SHP77 treated with DMSO at 0.1 percent for 48 hours (cell line): ENCODE measurements around the gene SIK3.

Source experiments
- DNase-seq: peaks from one replicate; lab custom pipeline; 2025; lab: John Stamatoyannopoulos, UW

Gene SIK3

DNA sequence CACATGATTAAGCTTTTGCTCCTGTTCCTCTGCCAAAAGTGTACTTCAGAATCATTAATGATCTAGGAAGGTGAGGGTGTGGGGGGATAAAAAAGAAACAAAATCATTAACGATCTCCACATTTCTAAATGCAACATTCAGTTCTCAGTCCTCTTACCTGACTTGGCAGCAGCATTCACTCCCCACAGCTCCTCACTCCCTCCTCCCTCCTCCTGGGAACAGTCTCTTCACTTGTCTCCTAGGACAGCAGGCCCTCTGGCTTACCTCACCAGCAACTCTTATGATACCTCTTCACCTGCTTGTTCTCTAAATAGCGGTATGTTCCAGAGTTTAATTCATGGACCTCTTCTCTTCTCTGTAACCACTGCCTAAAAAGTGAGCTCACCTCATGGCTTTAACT, 204.3 kb downstream of the SIK3 start:
- DNase-seq = no peak

DNA sequence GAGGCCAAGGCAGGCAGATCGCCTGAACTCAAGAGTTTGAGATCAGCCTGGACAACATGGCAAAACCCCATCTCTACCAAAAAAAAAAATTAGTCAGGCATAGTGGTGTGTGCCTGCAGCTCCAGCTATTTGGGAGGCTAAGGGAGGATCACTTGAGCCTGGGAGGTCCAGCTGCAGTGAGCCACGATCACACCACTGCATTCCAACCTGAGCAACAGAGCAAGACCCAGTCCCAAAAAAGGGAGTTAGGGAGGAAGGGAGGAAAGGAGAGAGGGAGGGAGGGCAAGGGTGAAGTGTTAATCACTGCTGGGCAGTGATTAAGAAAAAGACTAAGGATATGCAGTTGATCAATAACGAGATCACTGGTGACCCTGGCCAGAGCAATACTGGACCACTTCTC, 204.8 kb downstream of the SIK3 start:
- no peak for DNase-seq

DNA sequence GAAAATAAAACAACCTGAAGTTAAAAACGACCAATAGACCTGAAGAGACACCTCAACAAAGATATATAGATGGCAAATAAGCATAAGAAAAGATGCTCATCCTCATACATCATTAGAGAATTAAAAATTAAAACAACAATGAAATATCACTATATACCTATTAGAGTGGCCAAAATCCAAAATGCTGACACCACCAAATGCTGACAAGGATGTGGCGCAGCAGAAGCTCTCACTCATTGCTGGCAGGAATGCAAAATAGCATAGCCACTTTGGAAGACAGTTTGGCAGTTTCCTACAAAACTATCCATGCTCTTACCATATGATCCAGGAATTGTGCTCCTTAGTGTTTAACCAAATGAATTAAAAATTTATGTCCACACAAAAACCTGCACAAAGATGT, 205.9 kb downstream of the SIK3 start:
- DNase-seq = no peak

DNA sequence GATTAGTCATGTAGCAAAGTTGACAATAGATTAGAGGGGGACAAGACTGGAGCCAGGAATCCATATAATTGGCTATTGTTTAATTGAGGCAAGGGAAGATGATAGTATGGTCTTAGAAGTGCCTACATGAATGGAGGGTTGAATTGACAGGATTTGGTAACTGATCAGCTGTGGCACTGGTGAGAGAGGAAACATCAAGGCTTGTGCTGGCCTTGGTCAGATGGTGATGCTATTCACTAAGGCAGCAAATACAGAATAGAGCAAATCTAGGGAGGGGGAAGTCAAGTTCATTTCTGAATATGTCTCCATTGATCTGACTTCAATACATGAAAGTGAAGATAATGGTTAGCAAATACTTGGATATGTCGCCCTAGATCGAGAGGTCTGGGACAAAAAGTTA, 206.5 kb downstream of the SIK3 start:
- DNase-seq = no peak

DNA sequence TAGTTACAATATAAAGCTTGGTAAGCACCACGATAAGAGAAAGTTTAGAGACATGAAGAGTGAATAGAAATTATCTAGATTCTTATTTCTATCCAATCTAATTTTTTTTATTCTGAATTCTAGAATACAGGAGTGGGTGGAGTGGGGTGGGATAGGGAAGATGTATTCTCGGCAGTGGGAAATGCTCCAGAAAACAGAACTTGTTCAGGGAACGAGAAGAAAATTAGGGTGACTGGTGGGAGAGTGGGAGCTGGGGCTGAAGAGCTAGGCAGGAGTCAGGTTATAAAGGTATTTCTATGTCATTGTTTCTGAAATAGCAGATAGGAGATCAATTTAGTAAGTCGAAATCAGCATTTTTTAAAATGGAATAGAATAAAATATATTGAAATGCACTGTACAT, 207.6 kb downstream of the SIK3 start:
- DNase-seq = no peak

DNA sequence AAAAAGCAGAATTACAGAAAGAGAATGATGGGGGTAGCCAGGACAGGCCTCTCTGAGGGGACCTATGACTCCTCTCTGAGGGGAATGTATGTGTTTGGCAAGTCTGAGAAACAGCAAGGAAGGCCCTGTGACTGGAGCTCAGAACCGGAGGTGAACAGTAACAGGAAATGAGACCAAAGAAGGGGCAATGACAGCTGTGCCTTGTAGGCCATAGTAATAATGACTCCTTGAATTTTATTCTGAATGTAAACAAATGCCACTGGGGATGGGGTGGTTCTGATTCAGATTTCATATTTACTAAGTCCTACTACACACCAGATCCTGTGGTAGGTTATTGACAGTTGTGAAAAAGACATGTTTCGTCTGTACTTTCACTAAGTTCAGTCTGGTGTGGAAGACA, 208.0 kb downstream of the SIK3 start:
- no peak for DNase-seq

DNA sequence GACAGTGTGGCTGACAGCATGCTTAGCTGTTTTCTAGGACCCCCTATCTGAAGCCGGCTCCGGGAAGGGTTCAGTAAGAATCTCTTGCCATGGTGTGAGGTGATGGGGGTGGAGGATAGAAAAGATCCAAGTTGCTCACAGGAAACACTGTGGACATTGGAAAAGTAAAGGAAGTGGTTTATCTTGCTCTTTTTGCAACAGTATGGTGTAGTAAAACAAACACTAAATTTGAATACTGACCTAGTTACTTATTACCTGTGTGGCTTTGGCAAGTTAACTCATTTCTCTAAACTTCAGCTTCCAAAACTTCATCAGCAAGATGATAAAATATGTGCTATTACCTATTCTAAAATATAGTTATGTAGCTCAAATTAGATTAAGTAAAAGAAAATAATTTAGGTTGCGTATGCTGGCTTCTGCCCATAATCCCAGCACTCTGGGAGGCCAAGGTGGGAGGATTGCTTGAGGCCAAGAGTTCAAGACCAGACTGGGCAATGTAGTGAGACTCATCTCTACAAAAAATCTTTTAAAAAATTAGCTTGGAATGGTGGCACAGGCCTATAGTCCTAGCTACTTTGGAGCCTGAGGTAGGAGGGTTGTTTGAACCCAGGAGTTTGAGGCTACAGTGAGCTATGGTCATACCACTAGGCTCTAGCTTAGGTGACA, 209.2 kb downstream of the SIK3 start:
- no peak for DNase-seq

DNA sequence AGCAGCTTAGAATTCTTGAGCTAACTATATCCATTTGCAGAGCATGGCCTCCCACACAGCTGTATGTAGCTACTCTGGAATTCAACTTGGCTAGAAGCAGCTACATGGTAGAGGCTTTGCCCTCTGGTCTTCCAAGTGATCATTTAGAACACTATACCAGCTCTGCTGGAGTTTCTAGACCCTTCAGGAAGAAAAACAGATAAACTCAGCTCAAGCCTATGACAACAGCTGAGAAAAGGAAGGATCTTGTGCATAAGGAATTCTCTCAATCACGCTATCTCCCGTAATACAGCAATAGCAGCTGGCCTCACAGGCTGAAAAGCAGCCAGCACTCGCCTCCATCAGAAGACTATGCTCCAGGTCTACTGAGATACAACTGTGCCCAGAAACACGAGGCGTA, 210.2 kb downstream of the SIK3 start:
- no peak for DNase-seq

DNA sequence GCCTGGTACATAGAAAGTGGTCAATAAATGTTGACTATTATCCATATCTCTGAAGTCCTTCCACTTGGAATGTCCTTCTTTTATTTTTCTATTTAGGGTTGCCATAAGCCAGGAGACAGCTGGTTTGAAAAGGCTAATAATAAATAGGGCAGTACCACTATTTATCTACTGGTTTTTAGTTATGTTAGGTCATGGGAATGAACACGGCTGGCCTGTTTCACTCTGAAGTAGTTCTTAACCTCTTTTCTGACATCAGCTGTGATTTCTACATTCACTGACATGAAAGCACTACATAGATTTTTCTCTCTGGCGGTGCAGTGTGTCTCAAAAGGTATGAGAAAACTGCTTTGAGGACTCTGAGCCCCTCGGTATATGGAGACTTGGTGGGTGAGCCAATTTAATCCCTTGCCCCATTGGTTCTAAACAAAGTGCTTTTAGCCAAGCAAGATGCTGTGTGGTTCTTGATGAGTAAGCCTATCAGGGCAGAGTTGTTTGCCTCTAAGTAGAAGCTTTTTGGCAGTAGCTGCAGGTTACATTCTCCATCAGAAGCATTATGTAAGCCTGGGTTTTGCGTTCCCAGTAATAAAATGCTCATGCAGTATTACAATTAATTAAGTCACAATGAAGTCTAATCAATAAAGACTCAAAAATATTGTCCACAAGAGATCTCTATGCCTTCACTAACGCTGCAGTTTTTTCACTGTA, 212.1 kb downstream of the SIK3 start:
- DNase-seq = no peak

DNA sequence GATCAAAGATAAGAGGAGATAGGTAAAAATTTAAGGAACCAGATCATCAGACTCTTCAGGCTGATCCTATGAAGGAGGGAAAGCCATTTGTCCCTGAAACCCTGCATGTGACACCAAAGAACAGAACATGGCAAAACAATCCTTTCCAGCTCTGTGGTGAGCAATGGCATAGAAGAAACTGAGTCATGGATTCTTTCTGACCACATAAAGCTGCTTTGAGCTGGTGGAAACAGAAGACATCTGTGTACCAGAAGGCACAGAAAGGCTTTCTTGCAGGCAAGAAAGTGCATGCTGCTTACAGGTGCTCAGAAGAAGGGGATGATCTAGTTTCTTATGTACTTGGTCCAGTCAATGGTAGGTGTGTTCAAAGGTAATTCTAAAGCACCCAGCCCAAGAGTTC, 215.8 kb downstream of the SIK3 start:
- DNase-seq = no peak

DNA sequence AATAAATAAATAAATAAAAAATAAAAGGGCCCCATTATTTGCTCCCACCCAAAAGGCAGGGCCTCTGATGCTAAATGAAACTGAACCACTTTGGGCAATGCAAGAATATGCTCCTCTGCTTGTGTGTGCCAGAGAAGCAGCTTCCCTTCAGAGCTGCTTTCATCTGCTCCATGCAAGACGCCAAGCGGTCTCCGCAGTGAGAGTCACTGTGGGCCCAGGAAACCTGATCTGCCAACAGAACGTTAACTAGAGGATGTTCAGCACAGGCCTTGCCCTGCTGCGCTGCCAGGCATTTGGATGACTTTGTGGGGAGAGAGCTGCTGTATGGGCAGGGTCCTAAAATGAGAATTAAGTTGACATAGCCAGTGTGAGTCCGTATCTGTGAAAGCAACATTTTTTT, 217.1 kb downstream of the SIK3 start:
- DNase-seq = no peak

DNA sequence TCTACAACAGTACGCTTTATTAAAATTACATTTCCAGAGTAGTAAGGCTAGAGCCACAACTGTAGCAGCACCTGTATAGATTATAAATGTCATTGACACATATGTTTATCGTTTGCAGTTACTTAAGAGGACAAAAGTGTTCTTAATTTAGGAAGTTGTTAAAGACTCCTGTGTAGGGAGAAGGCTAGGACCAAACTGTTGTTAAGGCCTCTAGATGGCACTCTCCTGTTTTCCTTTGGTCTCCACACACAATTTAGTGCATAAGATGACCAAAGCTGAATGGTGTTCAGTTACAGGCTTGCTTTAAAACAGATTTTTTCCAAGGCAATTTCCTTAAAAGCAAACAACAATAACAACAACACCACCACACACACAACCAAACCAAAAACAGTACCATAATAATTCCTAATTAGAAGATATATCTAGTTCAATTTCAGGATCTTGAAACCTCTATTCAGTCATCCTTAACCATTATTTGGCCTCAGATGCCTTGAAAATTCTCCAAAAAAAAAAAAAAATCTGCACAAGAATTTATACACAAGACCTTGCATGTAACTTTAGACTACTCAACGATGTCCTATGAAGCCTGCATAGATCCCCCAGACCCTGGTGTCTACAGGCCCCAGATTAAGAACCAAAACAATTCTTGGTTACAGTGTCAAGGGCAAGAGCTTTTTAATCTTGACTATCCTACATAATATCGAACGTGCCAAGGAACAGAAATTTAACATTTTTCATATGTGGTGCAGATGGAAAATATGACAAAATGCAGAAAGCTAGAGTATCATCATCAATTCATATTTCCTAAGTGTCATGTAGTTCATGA, 218.2 kb downstream of the SIK3 start:
- DNase-seq = no peak

DNA sequence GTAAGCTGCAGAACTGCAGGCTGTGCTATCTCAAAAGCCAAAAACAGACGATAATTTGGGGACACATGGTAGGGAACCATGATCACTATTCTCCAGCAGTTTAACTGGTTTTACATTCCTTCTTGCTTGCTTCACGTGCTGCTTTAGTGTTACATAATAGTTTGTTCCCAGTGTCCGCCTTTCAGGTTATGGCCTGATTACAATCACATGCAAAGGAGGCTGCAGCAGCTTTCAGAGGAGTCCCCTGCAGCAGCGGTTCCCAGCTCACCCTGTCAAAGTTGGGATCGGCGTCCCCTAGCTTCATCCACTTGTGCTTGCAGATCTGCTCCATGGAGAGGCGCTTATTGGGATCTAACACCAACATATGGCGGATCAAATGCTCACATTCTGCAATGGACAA, 221.6 kb downstream of the SIK3 start:
- DNase-seq = no peak

DNA sequence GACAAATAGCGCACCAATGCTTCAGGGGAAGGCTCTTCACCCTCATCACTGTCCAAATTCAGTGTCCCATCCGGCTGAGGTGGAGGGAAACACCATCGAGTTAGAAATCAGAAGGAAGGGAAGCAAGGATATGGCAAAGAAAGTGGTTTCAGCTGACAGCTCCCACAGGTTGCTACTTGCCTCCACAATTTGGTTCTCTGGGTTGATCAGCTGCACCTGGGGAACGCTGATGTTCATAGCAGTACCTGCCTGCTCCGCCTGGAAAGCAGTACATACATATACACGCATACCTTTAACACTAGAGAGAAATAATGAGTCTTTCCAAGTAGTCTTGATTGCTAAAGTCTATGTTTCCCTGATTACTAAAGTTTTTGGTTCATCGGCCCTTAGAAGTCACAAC, 223.0 kb downstream of the SIK3 start:
- no peak for DNase-seq

DNA sequence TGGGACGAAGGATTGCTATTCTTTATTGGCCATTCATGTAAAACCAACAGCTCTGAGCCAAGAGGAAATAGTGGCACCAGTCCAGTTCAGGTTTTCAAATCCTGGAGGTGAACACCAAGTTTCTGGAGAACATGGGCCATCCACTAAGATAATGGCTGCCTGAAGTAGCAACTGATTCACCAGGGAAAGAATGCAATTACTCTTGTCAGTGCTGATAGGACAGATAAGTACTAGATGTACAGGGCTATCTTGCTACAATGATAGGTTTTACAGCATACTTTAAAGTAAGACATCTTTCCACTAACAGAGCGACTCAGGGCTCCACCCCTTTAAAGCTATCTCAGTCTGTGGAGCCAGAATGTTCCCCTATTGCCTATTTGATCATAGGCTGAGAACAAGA, 224.0 kb downstream of the SIK3 start:
- DNase-seq = no peak

DNA sequence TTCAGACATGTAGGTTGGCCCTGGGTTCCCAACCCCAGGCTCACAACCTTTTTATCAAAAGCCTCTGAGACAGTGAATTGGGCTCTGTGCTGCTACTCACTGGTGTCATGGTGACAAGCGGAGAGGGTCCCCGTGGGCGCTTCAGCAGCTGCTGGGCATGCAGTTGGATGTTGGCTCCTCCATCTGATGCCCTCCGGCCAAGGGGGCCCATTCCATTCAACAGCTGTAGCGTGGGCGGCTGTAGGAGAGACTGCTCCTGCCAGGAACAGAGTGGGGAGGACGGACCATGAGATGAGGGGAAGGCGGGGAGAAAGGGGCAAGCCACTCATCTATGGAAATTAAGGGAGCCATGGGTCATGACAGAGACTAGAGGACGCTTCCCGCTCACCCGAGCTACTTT, 224.8 kb downstream of the SIK3 start:
- DNase-seq = no peak

DNA sequence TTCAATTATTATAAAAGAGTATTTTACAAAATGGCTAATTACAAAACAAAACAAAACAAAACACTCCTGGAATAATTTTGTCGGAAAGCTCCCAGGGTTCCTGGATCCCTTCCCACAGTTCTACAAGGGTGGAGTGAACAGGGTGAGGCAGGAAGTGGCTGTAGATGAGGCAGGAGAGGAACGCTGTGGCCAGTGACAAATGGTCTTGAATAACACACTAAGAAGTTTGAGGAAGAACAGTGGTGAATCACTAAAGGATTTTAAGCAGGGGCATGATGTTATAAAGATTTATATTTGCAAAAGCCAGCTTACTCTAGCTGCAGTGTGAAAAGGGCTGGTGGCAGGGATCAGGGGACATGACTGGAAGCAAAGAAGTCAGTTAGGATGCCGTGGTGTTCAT, 227.0 kb downstream of the SIK3 start:
- DNase-seq = no peak

DNA sequence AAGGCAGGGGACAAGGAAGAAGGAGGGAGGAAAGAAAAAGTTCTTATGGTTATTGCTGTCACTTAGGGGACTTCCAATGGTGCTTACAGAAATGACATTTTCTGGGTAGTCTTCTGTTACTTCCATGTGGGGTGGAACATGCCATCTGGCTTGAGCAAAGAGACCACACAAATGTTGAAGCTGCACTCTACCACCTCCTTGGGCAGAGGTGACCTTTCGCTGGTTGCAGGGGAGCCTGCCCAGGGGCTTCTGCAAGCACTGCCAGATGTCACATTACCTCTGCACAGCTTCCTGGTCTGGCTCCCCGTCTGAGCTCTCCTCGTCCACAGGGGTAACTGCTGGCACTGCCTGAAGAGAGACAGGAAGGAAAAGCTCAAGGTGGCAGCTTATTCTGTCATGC, 228.2 kb downstream of the SIK3 start:
- no peak for DNase-seq

DNA sequence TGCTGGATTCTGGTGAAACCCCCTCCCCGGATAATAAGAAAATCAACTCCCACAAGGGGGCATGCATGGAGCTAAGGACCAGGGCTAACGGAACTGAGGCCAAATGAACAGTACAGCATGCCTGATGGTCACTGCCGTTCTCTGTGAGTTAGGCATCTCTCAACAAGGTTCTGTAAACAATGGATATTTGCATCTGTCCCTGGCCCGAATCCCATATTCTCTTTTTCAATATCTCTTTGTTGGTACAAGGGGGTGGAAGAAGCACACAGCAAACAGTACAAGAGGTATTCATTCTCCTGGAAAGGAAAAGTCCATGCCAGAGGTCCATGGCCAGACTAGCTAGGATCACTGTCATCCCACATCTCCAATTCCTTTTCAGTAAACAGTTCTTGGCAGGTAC, 228.6 kb downstream of the SIK3 start:
- DNase-seq = no peak

DNA sequence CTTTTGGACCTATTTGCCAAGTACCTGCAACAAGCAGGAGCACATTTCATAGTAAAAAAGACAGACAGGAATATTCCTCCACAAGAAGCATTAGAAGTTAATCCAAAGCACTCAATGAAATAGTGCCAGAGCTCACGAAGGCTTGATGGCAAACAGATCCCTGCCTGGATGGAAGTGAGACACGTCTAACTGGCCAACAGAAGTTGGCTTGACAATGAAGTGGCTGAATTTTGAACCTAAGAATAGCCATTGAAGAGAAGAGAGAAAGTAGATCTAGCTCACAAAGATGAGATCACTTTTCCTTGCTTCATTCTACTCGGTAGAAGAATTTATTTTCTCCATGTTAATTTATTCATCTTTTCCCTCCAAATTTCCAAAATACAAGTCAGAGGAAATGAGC, 230.2 kb downstream of the SIK3 start:
- DNase-seq = no peak

DNA sequence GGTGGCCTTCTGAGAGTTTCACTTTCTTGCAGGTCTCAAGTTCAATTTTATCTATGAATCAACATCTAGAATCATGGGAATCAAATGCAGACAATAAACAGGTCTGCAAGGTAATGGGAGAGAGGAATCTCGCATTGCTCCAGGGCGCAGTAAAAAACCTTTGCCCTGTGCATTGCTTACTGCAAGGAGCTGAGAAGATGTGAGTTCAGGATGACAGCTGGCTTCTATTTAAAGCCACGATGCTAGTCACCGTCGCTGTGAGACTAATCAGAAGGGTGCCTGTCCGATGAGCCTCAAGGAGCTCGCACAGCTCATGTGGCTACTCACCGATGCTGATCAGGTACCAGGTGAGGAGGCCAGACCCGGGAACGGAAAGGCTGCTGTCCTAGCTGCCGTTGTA, 230.6 kb downstream of the SIK3 start:
- no peak for DNase-seq

DNA sequence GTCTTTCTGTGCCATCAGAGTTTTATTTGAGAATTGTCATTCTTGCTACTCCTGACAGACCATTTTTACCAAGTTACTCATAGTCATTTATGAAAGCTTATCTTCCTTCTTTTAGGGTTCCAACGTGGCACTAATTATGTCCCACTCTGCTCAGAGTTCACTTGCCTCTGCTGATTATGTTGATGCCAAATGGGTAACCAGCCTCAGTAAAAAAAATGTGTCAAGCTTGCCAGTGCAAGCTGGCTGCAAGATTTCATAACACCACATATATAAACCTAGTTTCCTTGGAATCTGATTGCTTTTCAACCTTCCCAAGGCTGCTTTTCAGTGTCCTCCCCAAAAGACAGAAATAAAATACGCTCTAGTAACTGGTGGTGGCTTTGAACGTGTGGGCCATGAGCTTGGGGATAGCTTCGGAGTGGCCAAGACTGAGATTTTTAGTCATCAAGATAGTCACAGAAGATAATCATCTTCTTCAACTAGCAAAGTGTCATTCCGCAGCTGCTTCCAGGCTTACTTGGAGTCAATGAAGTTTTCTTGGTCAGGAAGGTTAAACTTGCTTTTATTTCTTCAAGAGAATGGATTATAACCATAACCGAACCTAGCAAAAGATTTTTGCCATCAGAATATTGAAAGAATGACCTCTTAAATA, 231.3 kb downstream of the SIK3 start:
- no peak for DNase-seq

DNA sequence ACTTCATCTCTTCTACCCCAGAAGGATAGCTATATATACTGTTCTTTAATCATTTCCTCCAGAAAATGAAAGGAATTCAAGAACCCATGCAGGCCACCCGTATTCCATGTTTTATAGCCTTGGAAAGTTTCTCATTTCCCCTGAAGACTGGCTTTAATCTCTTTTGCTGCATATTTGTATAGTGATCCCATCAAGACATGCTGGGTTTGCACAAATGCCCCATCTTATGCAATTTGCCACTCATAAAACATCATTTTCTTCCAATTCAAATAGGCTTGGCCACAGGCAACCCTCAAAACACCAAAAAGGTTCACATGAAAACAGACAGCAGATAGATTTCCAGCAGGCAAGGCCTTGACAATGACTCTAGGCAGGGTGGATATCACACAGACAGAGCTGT, 232.5 kb downstream of the SIK3 start:
- no peak for DNase-seq
